HL-60 (cell line): Measurements from ENCODE around the gene OTOF.

Experiments
- DNase-seq, 2 experiments: peaks; one replicate each; pipeline ENCODE4 v3.0.0-alpha.2; 2010 to 2020; ENCODE audit warnings: low read depth in 1 of 2, low spot score in 1 of 2
- H3K27ac ChIP-seq: fragments of 250-450 bp; sonication (Bioruptor Pico); replicated peaks from 2 replicates; pipeline ENCODE4 v1.5.1; 2020; ENCODE audit warnings: mild to moderate bottlenecking, moderate library complexity
- H3K27me3 ChIP-seq: fragments of 250-450 bp; sonication (Bioruptor Pico); 2 replicates; pipeline ENCODE4 v1.5.1; 2021; ENCODE audit warnings: mild to moderate bottlenecking, moderate library complexity; ENCODE audit not compliant: insufficient read depth, poor library complexity, severe bottlenecking
- H3K4me3 ChIP-seq: replicated peaks from 2 replicates; pipeline ENCODE4 v1.5.1; 2011; ENCODE audit warnings: mild to moderate bottlenecking, control low read depth, low read length; ENCODE audit not compliant: insufficient read depth
- CTCF ChIP-seq: IDR thresholded peaks from one replicate; pipeline ENCODE4 v1.5.1; 2011; ENCODE audit warnings: low read length, control low read depth, inconsistent platforms; ENCODE audit not compliant: insufficient read depth
- GABPA ChIP-seq: IDR thresholded peaks from 2 replicates; pipeline ENCODE4 v1.6.1; 2012; ENCODE audit warnings: low read depth
- POLR2AphosphoS5 ChIP-seq: IDR thresholded peaks from 2 replicates; pipeline ENCODE4 v1.6.1; 2012; ENCODE audit warnings: low read depth
- REST ChIP-seq: IDR thresholded peaks from 2 replicates; pipeline ENCODE4 v1.6.1; 2012; ENCODE audit warnings: low read depth; ENCODE audit not compliant: insufficient replicate concordance
- SPI1 ChIP-seq: IDR thresholded peaks from 2 replicates; pipeline ENCODE4 v1.6.1; 2012; ENCODE audit warnings: low read depth, mild to moderate bottlenecking, borderline replicate concordance

OTOF gene

GRCh38 chr2:26521913-26522180, 43.9 kb upstream of the OTOF start:
- peaks cover 7% of the 10 kb centered on the region for H3K27me3 ChIP-seq
- no peak for DNase-seq
- TF ChIP-seq SPI1 = no peak
- no peak for TF ChIP-seq CTCF
- TF ChIP-seq REST = no peak

GRCh38 chr2:26521054-26521912, 43.4 kb upstream of the OTOF start:
- H3K4me3 ChIP-seq = no peak overlapping the region
- DNase-seq = peak in 1 of 2 experiments; percentile 20
- peaks cover 7% of the 10 kb centered on the region for H3K27me3 ChIP-seq
- H3K27ac ChIP-seq = no peak overlapping the region
- TF ChIP-seq CTCF = peak; percentile 41
- TF ChIP-seq REST = no peak

More at GRCh38 chr2:26521913-26522180, 43.9 kb upstream of the OTOF start:
- no peak overlapping the region for H3K27ac ChIP-seq
- H3K4me3 ChIP-seq = no peak overlapping the region

GRCh38 chr2:26520148-26520449, 42.2 kb upstream of the OTOF start:
- Histone ChIP-seq H3K4me3 (no peak overlapping the region), H3K27me3 (peaks cover 7% of the 10 kb centered on the region), H3K27ac (no peak overlapping the region)
- DNase-seq = no peak
- TF ChIP-seq SPI1 = no peak
- no peak for TF ChIP-seq POLR2AphosphoS5

- TF ChIP-seq SPI1 = no peak
- no peak for TF ChIP-seq REST
- no peak for TF ChIP-seq POLR2AphosphoS5
- TF ChIP-seq CTCF = no peak
- no peak for TF ChIP-seq GABPA
- Histone ChIP-seq H3K27me3 (peaks cover 7% of the 10 kb centered on the region), H3K4me3 (no peak overlapping the region), H3K27ac (no peak overlapping the region)
- DNase-seq = no peak
These were observed 41.6 kb upstream of the OTOF start for GRCh38 chr2:26519396-26520147.
